GM12878 (cell line): Measurements from ENCODE around the gene SUSD2. TPM values are rescaled to one million over a fixed set of nuclear protein-coding genes. Genes with fewer than 3 reads are reported as not detected.

Experiments
- ATAC-seq: fragments of 200-7000 bp; cut with Tn5 transposase; 3 replicates; pipeline ENCODE4 v1.9.1; 2020; ENCODE audit warnings: mild to moderate bottlenecking, moderate library complexity
- BruUV-seq: library from RNA; stranded (reverse); fragments of 400-500 nt; replicated peaks from 2 replicates; lab custom pipeline; 2021; lab: Mats Ljungman, UMichigan
- CTCF ChIA-PET: fragments of 300-600 bp; sonication (Branson Sonifier 250); formaldehyde crosslinking; extraction: SDS; loops from one replicate; lab custom pipeline; 2021; ENCODE audit warnings: inconsistent platforms; lab: Yijun Ruan, JAX
- POLR2A ChIA-PET: fragments of 350-600 bp; formaldehyde crosslinking; extraction: SDS; loops from one replicate; lab custom pipeline; 2021; ENCODE audit warnings: inconsistent platforms; lab: Charles Lee
- RAD21 ChIA-PET: fragments of 300-600 bp; sonication (Branson Sonifier 250); formaldehyde crosslinking; loops from one replicate; lab custom pipeline; 2023; ENCODE audit warnings: antibody characterized with exemption; ENCODE audit not compliant: unreplicated experiment; lab: Charles Lee
- SMC1A ChIA-PET: fragments of 300-600 bp; sonication (Branson Sonifier 250); formaldehyde crosslinking; loops from one replicate; lab custom pipeline; 2023; ENCODE audit not compliant: unreplicated experiment, uncharacterized antibody; lab: Charles Lee
- DNase-seq: peaks from one replicate; pipeline ENCODE4 v3.0.0-alpha.2; 2011; ENCODE audit warnings: low read depth, low spot score
- FAIRE-seq: peaks from 3 replicates; lab custom pipeline; 2011; peaks lifted over from hg19 to GRCh38; lab: Jason Lieb, UNC
- H2AFZ ChIP-seq: 2 replicates; pipeline ENCODE4 v1.6.0; 2011; ENCODE audit warnings: low read depth, low read length, control low read depth; ENCODE audit not compliant: control insufficient read depth
- H3K27ac ChIP-seq: 2 replicates; pipeline ENCODE4 v1.5.1; 2011; ENCODE audit warnings: control low read depth; ENCODE audit not compliant: control insufficient read depth, insufficient read depth
- H3K27me3 ChIP-seq, 2 experiments: replicated peaks in 1 of 2; 2 replicates each; pipeline versions ENCODE4 v1.6.0 to v1.6.1; 2011; ENCODE audit warnings: low read length in 1 of 2; ENCODE audit not compliant: control insufficient read depth in 2 of 2, insufficient read depth in 2 of 2
- H3K36me3 ChIP-seq, 2 experiments: 2 replicates each; pipeline ENCODE4 v1.5.1; 2011; ENCODE audit warnings: low read length in 1 of 2; ENCODE audit not compliant: control insufficient read depth in 2 of 2, insufficient read depth in 2 of 2
- H3K4me1 ChIP-seq: 2 replicates; pipeline ENCODE4 v1.6.1; 2011; ENCODE audit warnings: mild to moderate bottlenecking, low read length, moderate library complexity, mixed read lengths; ENCODE audit not compliant: control insufficient read depth, insufficient read depth
- H3K4me2 ChIP-seq: 2 replicates; pipeline ENCODE4 v1.6.0; 2011; ENCODE audit warnings: control low read depth; ENCODE audit not compliant: control insufficient read depth, insufficient read depth
- H3K4me3 ChIP-seq: fragments of 200-600 bp; sonication (generic); 2 replicates; pipeline ENCODE4 v1.5.1; 2016
- H3K79me2 ChIP-seq: 2 replicates; pipeline ENCODE4 v1.6.0; 2011; ENCODE audit warnings: low read length; ENCODE audit not compliant: control insufficient read depth, insufficient read depth
- H3K9ac ChIP-seq: 2 replicates; pipeline ENCODE4 v1.8.0; 2011; ENCODE audit warnings: low read length, control low read depth, mixed read lengths; ENCODE audit not compliant: control insufficient read depth, insufficient read depth
- H3K9me3 ChIP-seq: replicated peaks from 3 replicates; pipeline ENCODE4 v1.5.1; 2011; ENCODE audit warnings: mild to moderate bottlenecking, low read length; ENCODE audit not compliant: control insufficient read depth, insufficient read depth
- H4K20me1 ChIP-seq: 2 replicates; pipeline ENCODE4 v1.6.0; 2011; ENCODE audit not compliant: control insufficient read depth, insufficient read depth
- ATF7 ChIP-seq: fragments of 450-650 bp; IDR thresholded peaks from 2 replicates; pipeline ENCODE4 v1.6.1; 2016; ENCODE audit warnings: low read depth, mild to moderate bottlenecking
- DPF2 ChIP-seq: fragments of 450-650 bp; IDR thresholded peaks from 2 replicates; pipeline ENCODE4 v1.6.1; 2017; ENCODE audit warnings: mild to moderate bottlenecking
- EGR1 ChIP-seq, 2 experiments: IDR thresholded peaks; 1 replicate in 1 of 2; 2 replicates in 1 of 2; pipeline ENCODE4 v1.6.1; 2011 to 2012; ENCODE audit warnings: low read depth in 2 of 2, low read length in 2 of 2, borderline replicate concordance in 1 of 2, mild to moderate bottlenecking in 1 of 2, moderate library complexity in 1 of 2
- EZH2 ChIP-seq: IDR thresholded peaks from 2 replicates; pipeline ENCODE4 v1.6.1; 2012; ENCODE audit warnings: low read depth, mild to moderate bottlenecking, control low read depth, inconsistent platforms, low read length, borderline replicate concordance; ENCODE audit not compliant: control insufficient read depth
- GABPA ChIP-seq: IDR thresholded peaks from 2 replicates; pipeline ENCODE4 v1.6.1; 2014; ENCODE audit warnings: antibody characterized with exemption, low read depth, mild to moderate bottlenecking, inconsistent platforms
- IRF4 ChIP-seq: IDR thresholded peaks from 2 replicates; pipeline ENCODE4 v1.6.1; 2011; ENCODE audit warnings: low read depth, low read length
- NFYA ChIP-seq: IDR thresholded peaks from 2 replicates; pipeline ENCODE4 v1.6.1; 2011; ENCODE audit warnings: low read depth, mild to moderate bottlenecking, low read length, improper control_type of control experiment, borderline replicate concordance
- POLR2AphosphoS5 ChIP-seq: IDR thresholded peaks from 2 replicates; pipeline ENCODE4 v1.6.1; 2011; ENCODE audit warnings: mild to moderate bottlenecking, low read length, inconsistent platforms
- RAD21 ChIP-seq: IDR thresholded peaks from 2 replicates; pipeline ENCODE4 v1.6.1; 2011; ENCODE audit warnings: mild to moderate bottlenecking, low read depth, low read length, moderate library complexity; ENCODE audit not compliant: insufficient read depth
- SREBF2 ChIP-seq: IDR thresholded peaks from 2 replicates; pipeline ENCODE4 v1.6.1; 2012; ENCODE audit warnings: mild to moderate bottlenecking, low read length
- STAT1 ChIP-seq: fragments of 450-650 bp; conservative IDR thresholded peaks from 2 replicates; pipeline ENCODE4 v1.6.1; 2014; ENCODE audit warnings: antibody characterized with exemption, mild to moderate bottlenecking
- STAT3 ChIP-seq: IDR thresholded peaks from 2 replicates; pipeline ENCODE4 v1.6.1; 2011; ENCODE audit warnings: low read depth, low read length, improper control_type of control experiment
- YBX1 ChIP-seq: fragments of 450-650 bp; IDR thresholded peaks from 2 replicates; pipeline ENCODE4 v1.6.1; 2016; ENCODE audit warnings: antibody characterized with exemption
- WGBS: methylation state at CpG from one replicate; pipeline ENCODE4 v1.1.6; 2016; ENCODE audit warnings: low lambda C conversion rate; ENCODE audit not compliant: insufficient replicate concordance, insufficient coverage; ENCODE audit errors: missing lambda C conversion rate; 5-methylcytosine and 5-hydroxymethylcytosine counted together
- in situ Hi-C: fragments of 300-500 bp; cut with MboI; formaldehyde crosslinking; loops from 9 replicates; pipeline ENCODE4 v1.14.3; 2018; ENCODE audit warnings: mixed read lengths
- intact Hi-C: fragments of 100-400 bp; cut with micrococcal nuclease; formaldehyde crosslinking; loops from one replicate; pipeline ENCODE4 v1.14.2; 2022; ENCODE audit not compliant: unreplicated experiment
- polyA plus RNA-seq, 11 experiments: library from polyadenylated mRNA; depleted of rRNA in 4 of 11; unstranded in 6 of 11; stranded (reverse) in 5 of 11; fragments of >200 nt; fragmentation: Nextera tagmentation in 4 of 11; fragmentation: Illumina TruSeq in 1 of 11; extraction: Ambion mirVana in 4 of 11; extraction: Trizol in 1 of 11; gene quantifications; 1 replicate in 1 of 11; 2 replicates in 10 of 11; pipeline versions ENCODE4 v1.2.1 to v1.2.3, GENCODE V29; 2011 to 2016; ENCODE audit warnings: inconsistent platforms in 2 of 11, missing spikeins in 2 of 11, low read depth in 1 of 11
- total RNA-seq, 4 experiments: library from RNA; depleted of rRNA in 3 of 4; stranded (reverse); fragments of >200 nt in 3 of 4; fragmentation: Illumina TruSeq in 1 of 4; extraction: Trizol in 1 of 4; gene quantifications; 2 replicates each; pipeline versions ENCODE4 v1.2.1 to v1.2.3, GENCODE V29; 2013 to 2021
- TF ChIP-seq, protein P1 (sequence below): fragments of 450-650 bp; conservative IDR thresholded peaks from 2 replicates; pipeline ENCODE4 v1.6.1; 2017; ENCODE audit warnings: mild to moderate bottlenecking, moderate library complexity
- TF ChIP-seq, protein P2 (sequence below): IDR thresholded peaks from 2 replicates; pipeline ENCODE4 v1.6.1; 2012; ENCODE audit warnings: mild to moderate bottlenecking, low read depth, low read length
- TF ChIP-seq, protein P3 (sequence below): fragments of 450-650 bp; formaldehyde crosslinking; IDR thresholded peaks from 2 replicates; pipeline ENCODE4 v1.4.0; 2020; ENCODE audit warnings: mild to moderate bottlenecking, moderate library complexity

SUSD2 gene
- total and polyA plus RNA-seq, 10 of the 15 experiments (the other 5 are each of a cell fraction or from before 2014, with no cell fraction given) = 0.04 to 0.31 (median 0.11) TPM; not detected in 5

DNA sequence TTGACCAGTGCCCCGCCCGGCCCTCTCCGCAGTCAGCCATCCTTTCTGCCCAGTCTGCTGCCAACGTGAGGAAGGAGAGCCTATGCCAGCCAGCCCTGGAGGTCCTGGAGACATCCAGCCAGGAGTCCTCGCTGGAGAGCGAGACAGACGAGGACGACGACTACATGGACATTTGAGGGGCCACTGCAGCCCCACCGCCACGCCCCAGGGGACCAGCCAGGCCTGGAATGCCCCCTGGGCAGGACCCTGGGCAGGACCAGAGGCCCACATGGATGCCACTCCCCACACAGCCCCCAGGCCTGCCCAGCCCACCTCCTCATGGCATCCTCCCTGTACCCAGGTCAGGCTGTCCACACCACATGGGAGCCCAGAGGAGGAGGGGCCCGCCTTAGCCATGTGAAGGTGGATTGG lies 3.3 kb upstream of the SUSD2 start:
- H3K4me2 ChIP-seq = no peak overlapping the region
- ChIA-PET POLR2A (no interaction called here), CTCF (interaction anchor here (0.6 to 8.9 kb wide), 3 partner anchors 10 to 167 kb away, joined by 3 to 94 read pairs (median 3); partner anchors contain the start of gene CABIN1)
- DNase-seq = no peak
- BruUV-seq = TSS peak; percentile 66
- no peaks in the 10 kb centered on the region for H3K79me2 ChIP-seq
- no peak overlapping the region for H3K9ac ChIP-seq
- intact Hi-C loops = loop anchor here (5.0 to 10.0 kb wide), 3 partner anchors 71 to 223 kb away; no protein-coding TSS in a partner anchor
- WGBS = 95% methylated on average over 8 of the region's 12 CpGs
- TF ChIP-seq, protein P1, sequence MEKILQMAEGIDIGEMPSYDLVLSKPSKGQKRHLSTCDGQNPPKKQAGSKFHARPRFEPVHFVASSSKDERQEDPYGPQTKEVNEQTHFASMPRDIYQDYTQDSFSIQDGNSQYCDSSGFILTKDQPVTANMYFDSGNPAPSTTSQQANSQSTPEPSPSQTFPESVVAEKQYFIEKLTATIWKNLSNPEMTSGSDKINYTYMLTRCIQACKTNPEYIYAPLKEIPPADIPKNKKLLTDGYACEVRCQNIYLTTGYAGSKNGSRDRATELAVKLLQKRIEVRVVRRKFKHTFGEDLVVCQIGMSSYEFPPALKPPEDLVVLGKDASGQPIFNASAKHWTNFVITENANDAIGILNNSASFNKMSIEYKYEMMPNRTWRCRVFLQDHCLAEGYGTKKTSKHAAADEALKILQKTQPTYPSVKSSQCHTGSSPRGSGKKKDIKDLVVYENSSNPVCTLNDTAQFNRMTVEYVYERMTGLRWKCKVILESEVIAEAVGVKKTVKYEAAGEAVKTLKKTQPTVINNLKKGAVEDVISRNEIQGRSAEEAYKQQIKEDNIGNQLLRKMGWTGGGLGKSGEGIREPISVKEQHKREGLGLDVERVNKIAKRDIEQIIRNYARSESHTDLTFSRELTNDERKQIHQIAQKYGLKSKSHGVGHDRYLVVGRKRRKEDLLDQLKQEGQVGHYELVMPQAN = no peak
- TF ChIP-seq EGR1 (IDR thresholded peaks at IDR 0.05; ENCODE audit: borderline replicate concordance in 1 of 2, low read depth in 2 of 2, low read length in 2 of 2) = no peak
- no peak for TF ChIP-seq POLR2AphosphoS5
- no peak for TF ChIP-seq NFYA
- TF ChIP-seq GABPA = no peak
- TF ChIP-seq EZH2 = no peak
- TF ChIP-seq, protein P2, sequence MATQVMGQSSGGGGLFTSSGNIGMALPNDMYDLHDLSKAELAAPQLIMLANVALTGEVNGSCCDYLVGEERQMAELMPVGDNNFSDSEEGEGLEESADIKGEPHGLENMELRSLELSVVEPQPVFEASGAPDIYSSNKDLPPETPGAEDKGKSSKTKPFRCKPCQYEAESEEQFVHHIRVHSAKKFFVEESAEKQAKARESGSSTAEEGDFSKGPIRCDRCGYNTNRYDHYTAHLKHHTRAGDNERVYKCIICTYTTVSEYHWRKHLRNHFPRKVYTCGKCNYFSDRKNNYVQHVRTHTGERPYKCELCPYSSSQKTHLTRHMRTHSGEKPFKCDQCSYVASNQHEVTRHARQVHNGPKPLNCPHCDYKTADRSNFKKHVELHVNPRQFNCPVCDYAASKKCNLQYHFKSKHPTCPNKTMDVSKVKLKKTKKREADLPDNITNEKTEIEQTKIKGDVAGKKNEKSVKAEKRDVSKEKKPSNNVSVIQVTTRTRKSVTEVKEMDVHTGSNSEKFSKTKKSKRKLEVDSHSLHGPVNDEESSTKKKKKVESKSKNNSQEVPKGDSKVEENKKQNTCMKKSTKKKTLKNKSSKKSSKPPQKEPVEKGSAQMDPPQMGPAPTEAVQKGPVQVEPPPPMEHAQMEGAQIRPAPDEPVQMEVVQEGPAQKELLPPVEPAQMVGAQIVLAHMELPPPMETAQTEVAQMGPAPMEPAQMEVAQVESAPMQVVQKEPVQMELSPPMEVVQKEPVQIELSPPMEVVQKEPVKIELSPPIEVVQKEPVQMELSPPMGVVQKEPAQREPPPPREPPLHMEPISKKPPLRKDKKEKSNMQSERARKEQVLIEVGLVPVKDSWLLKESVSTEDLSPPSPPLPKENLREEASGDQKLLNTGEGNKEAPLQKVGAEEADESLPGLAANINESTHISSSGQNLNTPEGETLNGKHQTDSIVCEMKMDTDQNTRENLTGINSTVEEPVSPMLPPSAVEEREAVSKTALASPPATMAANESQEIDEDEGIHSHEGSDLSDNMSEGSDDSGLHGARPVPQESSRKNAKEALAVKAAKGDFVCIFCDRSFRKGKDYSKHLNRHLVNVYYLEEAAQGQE = no peak
- TF ChIP-seq STAT3 = no peak
- TF ChIP-seq STAT1 = no peak
- no peak for TF ChIP-seq IRF4
- no peak for TF ChIP-seq ATF7
- TF ChIP-seq, protein P3, sequence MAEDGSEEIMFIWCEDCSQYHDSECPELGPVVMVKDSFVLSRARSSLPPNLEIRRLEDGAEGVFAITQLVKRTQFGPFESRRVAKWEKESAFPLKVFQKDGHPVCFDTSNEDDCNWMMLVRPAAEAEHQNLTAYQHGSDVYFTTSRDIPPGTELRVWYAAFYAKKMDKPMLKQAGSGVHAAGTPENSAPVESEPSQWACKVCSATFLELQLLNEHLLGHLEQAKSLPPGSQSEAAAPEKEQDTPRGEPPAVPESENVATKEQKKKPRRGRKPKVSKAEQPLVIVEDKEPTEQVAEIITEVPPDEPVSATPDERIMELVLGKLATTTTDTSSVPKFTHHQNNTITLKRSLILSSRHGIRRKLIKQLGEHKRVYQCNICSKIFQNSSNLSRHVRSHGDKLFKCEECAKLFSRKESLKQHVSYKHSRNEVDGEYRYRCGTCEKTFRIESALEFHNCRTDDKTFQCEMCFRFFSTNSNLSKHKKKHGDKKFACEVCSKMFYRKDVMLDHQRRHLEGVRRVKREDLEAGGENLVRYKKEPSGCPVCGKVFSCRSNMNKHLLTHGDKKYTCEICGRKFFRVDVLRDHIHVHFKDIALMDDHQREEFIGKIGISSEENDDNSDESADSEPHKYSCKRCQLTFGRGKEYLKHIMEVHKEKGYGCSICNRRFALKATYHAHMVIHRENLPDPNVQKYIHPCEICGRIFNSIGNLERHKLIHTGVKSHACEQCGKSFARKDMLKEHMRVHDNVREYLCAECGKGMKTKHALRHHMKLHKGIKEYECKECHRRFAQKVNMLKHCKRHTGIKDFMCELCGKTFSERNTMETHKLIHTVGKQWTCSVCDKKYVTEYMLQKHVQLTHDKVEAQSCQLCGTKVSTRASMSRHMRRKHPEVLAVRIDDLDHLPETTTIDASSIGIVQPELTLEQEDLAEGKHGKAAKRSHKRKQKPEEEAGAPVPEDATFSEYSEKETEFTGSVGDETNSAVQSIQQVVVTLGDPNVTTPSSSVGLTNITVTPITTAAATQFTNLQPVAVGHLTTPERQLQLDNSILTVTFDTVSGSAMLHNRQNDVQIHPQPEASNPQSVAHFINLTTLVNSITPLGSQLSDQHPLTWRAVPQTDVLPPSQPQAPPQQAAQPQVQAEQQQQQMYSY = no peak
- TF ChIP-seq YBX1 = no peak
- no peak for TF ChIP-seq DPF2
- no peak for TF ChIP-seq SREBF2
- TF ChIP-seq RAD21 = no peak
- TF ChIP-seq, all 136 proteins: peak for 0
- in situ Hi-C loops = no loop called here
- ChIA-PET RAD21 (interaction anchor here (1.3 kb wide), 1 partner anchor 21 kb away, joined by 3 read pairs; no protein-coding TSS in a partner anchor), SMC1A (no interaction called here)
- Histone ChIP-seq H3K27me3 (no peaks in the 10 kb centered on the region), H3K4me1 (no peaks in the 10 kb centered on the region), H3K4me3 (no peak overlapping the region), H3K9me3 (no peaks in the 10 kb centered on the region), H2AFZ (no peak overlapping the region), H3K36me3 (peaks cover 0 to 6% of the 10 kb centered on the region in 2 experiments; a peak in 2 of 4 replicates), H3K27ac (no peak overlapping the region), H4K20me1 (no peaks in the 10 kb centered on the region)
- ATAC-seq = no peak
- no peak for FAIRE-seq
